ENCODE measurements around the gene BBS2.
A peak's percentile ranks its signal among the peaks of the same experiment; 100 is the strongest.

Gene BBS2

GRCh38 chr16:56470666-56471065, 49.2 kb downstream of the BBS2 start:
- no peak for DNase-seq

GRCh38 chr16:56470232-56470631, 49.6 kb downstream of the BBS2 start:
- DNase-seq, result no peak

- DNase-seq, result no peak
Observed at GRCh38 chr16:56469748-56470147, 50.1 kb downstream of the BBS2 start.

GRCh38 chr16:56468800-56469199, 51.0 kb downstream of the BBS2 start:
- DNase-seq, result no peak

- no peak for DNase-seq
Observed at GRCh38 chr16:56466344-56466743, 53.5 kb downstream of the BBS2 start.

GRCh38 chr16:56463153-56463552, 56.7 kb downstream of the BBS2 start:
- DNase-seq, result no peak

GRCh38 chr16:56462064-56462796, 57.6 kb downstream of the BBS2 start:
- DNase-seq, result no peak

GRCh38 chr16:56460101-56460500, 59.7 kb downstream of the BBS2 start:
- no peak for DNase-seq

GRCh38 chr16:56457927-56458470, 61.8 kb downstream of the BBS2 start:
- no peak for DNase-seq

- DNase-seq, result peak; percentile 53
Observed at GRCh38 chr16:56451753-56452689, 67.8 kb downstream of the BBS2 start.

- peak; percentile 91 for DNase-seq
Observed at GRCh38 chr16:56450986-56451752, 68.7 kb downstream of the BBS2 start, which contains the start of the genes NUDT21 and OGFOD1. Gene NUDT21 (minus strand): TSS chr16:56451332. CDS start chr16:56451202, 130 bp downstream. Gene OGFOD1 (plus strand): TSS chr16:56451554. CDS start chr16:56451613, 59 bp downstream.

GRCh38 chr16:56450275-56450985, 69.4 kb downstream of the BBS2 start:
- no peak for DNase-seq

- DNase-seq, result no peak
Observed at GRCh38 chr16:56448005-56448404, 71.8 kb downstream of the BBS2 start.

GRCh38 chr16:56447286-56447685, 72.5 kb downstream of the BBS2 start:
- DNase-seq, result no peak

GRCh38 chr16:56438038-56438437, 81.8 kb downstream of the BBS2 start:
- DNase-seq, result no peak

- DNase-seq, result no peak
Observed at GRCh38 chr16:56436258-56436657, 83.6 kb downstream of the BBS2 start.

Measured in activated CD8-positive, alpha-beta memory T cell treated with anti-CD3 and anti-CD28 coated beads, Interleukin-2, amount 50 U/mL, for 48 hours (primary cell).